ENCODE results near the gene CCNDBP1.
A peak's percentile ranks its signal among the peaks of the same experiment; 100 is the strongest.

Gene CCNDBP1

GRCh38 chr15:43185157-43186002 is at the start of gene CCNDBP1:
CCNDBP1 (plus strand) TSS chr15:43185403; CDS start chr15:43185499, 96 bp downstream.
- Histone ChIP-seq H3F3A (ENCODE audit: control insufficient read depth, insufficient read depth) (peaks cover 26% of the 10 kb centered on the region), H3K4me1 (ENCODE audit: control insufficient read depth, low read length) (peaks cover 15% of the 10 kb centered on the region), H3K79me2 (ENCODE audit: control insufficient read depth, low read length) (peaks cover 17% of the 10 kb centered on the region), H3K9me3 (ENCODE audit: control insufficient read depth, insufficient read depth, low read length) (no peaks in the 10 kb centered on the region), H3K4me2 (ENCODE audit: low read length) (peak within 1 kb of the TSS; percentile 85), H4K20me1 (ENCODE audit: control insufficient read depth, insufficient read depth, low read depth, low read length) (no peaks in the 10 kb centered on the region), H3K9me2 (replicated peaks; ENCODE audit: control insufficient read depth, low read length) (no peaks in the 10 kb centered on the region), H3K36me3 (ENCODE audit: control insufficient read depth, low read length) (peaks cover 49% of the 10 kb centered on the region), H3K27ac (ENCODE audit: low read depth, low read length) (peak within 1 kb of the TSS; percentile 58), H3K4me3 (ENCODE audit: low read length) (peak within 1 kb of the TSS; percentile 94), H3K27me3 (ENCODE audit: control insufficient read depth, low read length) (no peaks in the 10 kb centered on the region)
- TF ChIP-seq EZH2phosphoT487 (IDR thresholded peaks at IDR 0.05; ENCODE audit: borderline replicate concordance, low read length) (no peak), CTCF (IDR thresholded peaks at IDR 0.05; ENCODE audit: low read depth, low read length, poor library complexity, severe bottlenecking) (peak; percentile 79)

- no peak for TF ChIP-seq EZH2phosphoT487 (IDR thresholded peaks at IDR 0.05; ENCODE audit: borderline replicate concordance, low read length)
- TF ChIP-seq CTCF (IDR thresholded peaks at IDR 0.05; ENCODE audit: low read depth, low read length, poor library complexity, severe bottlenecking), result no peak
- H3F3A ChIP-seq (ENCODE audit: control insufficient read depth, insufficient read depth), result no peaks in the 10 kb centered on the region
- no peaks in the 10 kb centered on the region for H3K27me3 ChIP-seq (ENCODE audit: control insufficient read depth, low read length)
- H3K4me3 ChIP-seq (ENCODE audit: low read length), result 0 out of 2 replicates have a peak overlapping the region, but pooled peaks have one; percentile 27
- H4K20me1 ChIP-seq (ENCODE audit: control insufficient read depth, insufficient read depth, low read depth, low read length), result no peaks in the 10 kb centered on the region
- H3K9me3 ChIP-seq (ENCODE audit: control insufficient read depth, insufficient read depth, low read length), result no peaks in the 10 kb centered on the region
- H3K4me2 ChIP-seq (ENCODE audit: low read length), result peak overlapping the region; percentile 45
- H3K79me2 ChIP-seq (ENCODE audit: control insufficient read depth, low read length), result peaks cover 10% of the 10 kb centered on the region
- H3K4me1 ChIP-seq (ENCODE audit: control insufficient read depth, low read length), result peaks cover 23% of the 10 kb centered on the region
- peaks cover 81% of the 10 kb centered on the region for H3K36me3 ChIP-seq (ENCODE audit: control insufficient read depth, low read length)
- H3K9me2 ChIP-seq (replicated peaks; ENCODE audit: control insufficient read depth, low read length), result no peaks in the 10 kb centered on the region
- 0 out of 2 replicates have a peak overlapping the region, but pooled peaks have one; percentile 33 for H3K27ac ChIP-seq (ENCODE audit: low read depth, low read length)
Observed at GRCh38 chr15:43143203-43143941, 41.8 kb upstream of the CCNDBP1 start.

GRCh38 chr15:43144512-43144911 is 40.7 kb upstream of the CCNDBP1 start:
- no peaks in the 10 kb centered on the region for H4K20me1 ChIP-seq (ENCODE audit: control insufficient read depth, insufficient read depth, low read depth, low read length)
- peak overlapping the region; percentile 33 for H3K27ac ChIP-seq (ENCODE audit: low read depth, low read length)
- H3K9me2 ChIP-seq (replicated peaks; ENCODE audit: control insufficient read depth, low read length), result no peaks in the 10 kb centered on the region
- H3K4me3 ChIP-seq (ENCODE audit: low read length), result peak overlapping the region; percentile 27; the same call in 1 of the 2 replicates
- peaks cover 23% of the 10 kb centered on the region for H3K4me1 ChIP-seq (ENCODE audit: control insufficient read depth, low read length)
- peak overlapping the region; percentile 45 for H3K4me2 ChIP-seq (ENCODE audit: low read length)
- peaks cover 81% of the 10 kb centered on the region for H3K36me3 ChIP-seq (ENCODE audit: control insufficient read depth, low read length)
- H3F3A ChIP-seq (ENCODE audit: control insufficient read depth, insufficient read depth), result no peaks in the 10 kb centered on the region
- H3K9me3 ChIP-seq (ENCODE audit: control insufficient read depth, insufficient read depth, low read length), result no peaks in the 10 kb centered on the region
- TF ChIP-seq CTCF (IDR thresholded peaks at IDR 0.05; ENCODE audit: low read depth, low read length, poor library complexity, severe bottlenecking) (no peak), EZH2phosphoT487 (IDR thresholded peaks at IDR 0.05; ENCODE audit: borderline replicate concordance, low read length) (no peak)
- no peaks in the 10 kb centered on the region for H3K27me3 ChIP-seq (ENCODE audit: control insufficient read depth, low read length)
- peaks cover 10% of the 10 kb centered on the region for H3K79me2 ChIP-seq (ENCODE audit: control insufficient read depth, low read length)

Data from DOHH2 (cell line).